NCI-H146 treated with DMSO at 0.1 percent for 48 hours (cell line): Measurements from ENCODE around the gene REC8.
A peak's percentile ranks its signal among the peaks of the same experiment; 100 is the strongest.

ENCODE experiments used
- DNase-seq: peaks from one replicate; lab custom pipeline; 2025; ENCODE audit not compliant: unreplicated experiment; lab: John Stamatoyannopoulos, UW

REC8 gene

GRCh38 chr14:24182110-24182882, 10.4 kb downstream of the REC8 start:
- DNase-seq = no peak

DNA sequence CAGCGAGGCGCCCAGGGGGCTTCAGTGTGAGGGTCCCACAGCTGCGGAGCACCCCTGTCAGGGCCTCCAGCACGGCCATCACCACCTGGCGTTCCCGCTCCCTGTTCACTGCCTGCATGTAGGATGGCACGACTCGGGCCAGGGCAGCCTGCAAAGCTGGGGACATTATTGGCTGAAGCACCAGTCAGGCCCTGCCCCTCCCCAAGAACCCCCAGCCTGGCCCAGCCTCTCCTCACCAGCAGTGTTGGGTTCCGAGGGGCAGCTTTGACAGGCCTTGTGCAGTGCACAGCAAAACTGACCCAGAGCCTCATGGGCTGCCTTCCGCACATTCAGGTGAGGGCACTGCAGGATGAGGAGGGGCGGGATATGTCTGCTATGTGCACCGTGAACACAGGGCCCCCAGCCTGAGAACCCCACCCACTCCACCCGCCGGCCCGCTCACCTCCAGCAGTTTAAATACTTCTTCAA, 11.2 kb downstream of the REC8 start:
- no peak for DNase-seq

DNA sequence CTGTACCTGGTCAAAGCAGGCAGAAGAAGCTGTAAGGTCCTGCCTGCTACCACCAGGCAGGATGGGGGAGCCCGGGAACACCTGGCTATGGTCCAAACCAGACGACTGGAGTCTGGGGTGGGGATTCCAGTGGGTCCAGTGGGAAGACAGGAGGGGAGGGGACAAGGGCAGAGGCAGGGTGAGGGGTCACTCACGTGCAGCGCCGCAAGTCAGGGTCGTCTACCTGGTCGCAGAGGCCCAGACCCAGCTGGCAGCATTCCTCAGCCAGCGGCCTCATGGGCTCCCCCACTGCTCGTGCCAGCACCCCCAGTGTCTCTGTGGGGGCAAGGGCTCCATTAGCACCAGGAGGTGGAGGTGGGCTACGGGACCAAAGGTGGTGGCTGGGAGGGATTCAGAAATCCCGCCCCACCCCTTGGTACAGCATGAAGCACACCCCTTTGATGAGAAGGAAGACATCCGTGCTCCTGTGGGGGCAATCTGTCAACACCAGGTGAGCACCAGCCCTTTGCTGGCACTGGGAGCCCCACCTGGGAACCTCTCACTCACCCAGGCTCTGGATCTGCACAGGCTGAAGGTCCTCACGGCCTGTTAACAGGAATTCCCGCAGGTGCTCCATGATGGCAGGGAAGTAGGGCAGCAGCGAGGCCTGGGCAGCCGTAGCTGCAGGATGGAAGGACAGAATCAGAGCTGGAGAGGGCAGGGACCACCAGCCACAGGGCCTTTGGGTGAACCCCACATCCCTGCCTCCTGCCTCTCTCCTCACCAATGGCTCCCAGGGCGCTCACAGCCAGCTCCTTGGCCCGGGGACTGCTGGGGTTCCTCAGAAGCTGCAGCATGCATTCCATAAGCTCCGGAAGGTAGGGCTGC, 12.5 kb downstream of the REC8 start:
- DNase-seq = no peak

DNA sequence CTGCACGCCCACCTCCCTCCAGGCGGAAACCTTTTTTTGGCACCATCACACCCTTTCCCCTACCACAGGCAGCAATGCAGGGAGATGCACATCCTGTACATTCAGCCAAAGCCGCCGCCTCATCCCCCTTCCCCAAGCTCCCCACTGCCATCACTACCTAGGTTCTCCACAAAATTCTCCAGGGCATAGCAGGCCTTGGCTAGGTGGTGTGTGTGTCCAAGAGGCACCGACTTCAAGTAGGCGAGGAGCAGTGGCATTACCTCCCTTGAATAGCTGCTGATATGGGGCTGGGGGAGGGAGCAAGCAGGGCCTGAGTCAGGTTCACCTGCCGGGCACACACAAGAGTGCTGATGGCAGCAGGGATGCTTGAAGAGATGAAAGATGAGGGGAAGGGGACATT, 13.1 kb downstream of the REC8 start:
- DNase-seq = no peak

DNA sequence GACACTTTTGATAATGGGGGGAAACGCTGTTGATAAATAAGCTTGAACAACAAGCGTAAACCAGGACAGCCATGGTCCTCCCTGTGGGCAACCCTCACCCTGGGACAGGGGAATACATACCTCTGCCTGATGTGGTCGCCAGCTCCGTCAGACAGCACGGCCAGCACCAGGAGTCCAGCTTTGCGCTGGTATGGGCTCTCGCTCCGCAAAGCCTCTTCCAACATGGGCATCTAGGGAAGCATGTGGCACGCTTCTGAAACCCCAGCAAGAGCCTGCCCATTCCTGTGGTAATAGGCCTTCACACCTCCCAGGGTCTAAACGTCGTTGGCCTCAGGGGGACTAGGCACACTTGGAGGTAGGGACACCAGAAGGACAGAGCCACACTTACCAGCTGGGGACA, 13.9 kb downstream of the REC8 start:
- DNase-seq = no peak

DNA sequence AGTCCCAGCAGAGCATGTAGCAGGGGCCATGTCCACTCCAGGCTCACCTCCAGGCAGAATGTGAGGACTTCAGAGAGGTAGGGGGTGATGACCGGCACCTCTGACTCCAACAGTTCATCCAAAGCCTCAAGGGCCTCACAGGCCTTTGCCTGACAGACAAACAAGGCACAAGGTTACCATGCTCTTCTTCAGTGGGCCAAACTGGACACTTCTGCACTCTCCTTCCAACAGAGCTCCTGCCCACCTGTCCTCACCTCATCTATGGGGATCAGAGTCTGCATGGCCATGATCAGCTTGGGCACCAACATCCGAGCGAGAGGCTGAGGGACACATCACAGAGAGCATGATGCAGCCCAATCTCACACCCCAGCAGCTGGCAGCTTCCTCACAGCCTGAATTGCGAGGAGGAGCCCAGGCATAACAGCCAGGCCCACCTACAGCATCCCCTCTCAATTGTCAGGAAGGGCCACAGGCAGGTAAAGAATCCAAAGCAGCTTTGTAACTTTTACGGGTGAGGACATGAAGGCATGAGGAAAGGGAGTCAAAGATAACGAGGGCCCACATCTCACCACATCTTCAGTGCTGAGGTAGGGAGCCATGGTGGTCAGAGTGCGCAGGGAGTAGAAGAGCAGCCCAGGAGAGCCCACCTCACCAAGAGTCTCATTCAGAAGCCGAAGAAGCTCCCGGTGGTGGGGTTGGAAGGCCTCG, 15.1 kb downstream of the REC8 start:
- no peak for DNase-seq

- DNase-seq = no peak
These were observed 15.6 kb downstream of the REC8 start for GRCh38 chr14:24187539-24187915.

- peak; percentile 92 for DNase-seq
These were observed 16.6 kb downstream of the REC8 start, which contains the start of gene IPO4 for GRCh38 chr14:24188251-24189058. IPO4 (minus strand) TSS chr14:24188816; CDS start chr14:24188787, 29 bp downstream.

DNA sequence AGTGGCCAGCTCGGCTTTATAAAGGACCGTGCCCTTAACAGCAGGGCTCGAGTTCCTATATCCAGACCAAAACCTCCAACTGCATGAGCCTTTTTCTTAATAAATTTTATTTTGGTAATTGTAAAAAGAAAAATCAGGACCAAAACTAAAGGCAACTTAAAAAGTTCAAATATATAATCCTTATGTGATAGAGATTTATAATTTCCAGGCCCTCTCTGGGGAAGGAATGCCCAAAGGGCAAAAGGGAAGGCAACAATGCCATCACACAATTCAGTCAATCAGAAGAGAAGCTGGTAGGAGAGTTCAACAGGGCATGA, 17.1 kb downstream of the REC8 start:
- DNase-seq = no peak

DNA sequence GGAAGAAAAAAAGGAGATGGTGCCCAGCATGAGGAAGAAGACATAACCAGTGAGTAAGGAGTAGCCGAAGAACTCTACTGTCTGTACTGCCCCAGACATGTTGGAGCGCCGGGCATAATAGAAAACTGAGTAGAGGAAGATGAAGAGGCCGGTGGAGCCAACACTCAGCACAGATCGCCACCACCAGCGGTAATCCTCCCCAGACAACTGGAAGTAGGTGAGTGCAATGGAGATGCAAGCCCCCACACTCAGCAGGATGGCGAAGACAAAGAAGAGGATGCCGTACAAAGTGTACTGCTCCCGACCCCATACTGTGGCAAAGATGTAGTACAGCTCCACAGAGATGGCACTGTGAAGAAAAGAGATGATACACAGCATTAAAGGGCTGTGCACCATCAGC, 17.6 kb downstream of the REC8 start:
- DNase-seq = no peak

GRCh38 chr14:24190416-24190815, 18.5 kb downstream of the REC8 start:
- DNase-seq = no peak

DNA sequence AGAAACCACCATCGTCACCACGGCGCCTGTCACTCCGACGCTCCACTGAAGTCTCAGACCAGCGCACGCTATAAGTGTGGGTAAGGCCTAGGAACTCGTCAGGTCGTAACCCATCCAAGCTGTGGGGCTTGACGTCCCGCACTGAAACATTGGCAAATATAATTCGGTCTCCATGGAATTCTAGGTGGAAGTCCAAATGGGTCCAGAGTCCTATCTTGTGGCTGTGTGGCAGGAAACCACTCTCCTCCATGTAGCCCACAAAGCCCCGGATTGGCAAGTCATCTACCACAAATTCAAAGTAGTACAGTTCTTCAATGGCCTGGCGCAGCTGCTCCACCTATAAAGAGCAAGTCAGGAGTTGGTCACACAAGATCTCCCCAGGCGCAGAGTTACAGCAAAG, 21.1 kb downstream of the REC8 start:
- no peak for DNase-seq

DNA sequence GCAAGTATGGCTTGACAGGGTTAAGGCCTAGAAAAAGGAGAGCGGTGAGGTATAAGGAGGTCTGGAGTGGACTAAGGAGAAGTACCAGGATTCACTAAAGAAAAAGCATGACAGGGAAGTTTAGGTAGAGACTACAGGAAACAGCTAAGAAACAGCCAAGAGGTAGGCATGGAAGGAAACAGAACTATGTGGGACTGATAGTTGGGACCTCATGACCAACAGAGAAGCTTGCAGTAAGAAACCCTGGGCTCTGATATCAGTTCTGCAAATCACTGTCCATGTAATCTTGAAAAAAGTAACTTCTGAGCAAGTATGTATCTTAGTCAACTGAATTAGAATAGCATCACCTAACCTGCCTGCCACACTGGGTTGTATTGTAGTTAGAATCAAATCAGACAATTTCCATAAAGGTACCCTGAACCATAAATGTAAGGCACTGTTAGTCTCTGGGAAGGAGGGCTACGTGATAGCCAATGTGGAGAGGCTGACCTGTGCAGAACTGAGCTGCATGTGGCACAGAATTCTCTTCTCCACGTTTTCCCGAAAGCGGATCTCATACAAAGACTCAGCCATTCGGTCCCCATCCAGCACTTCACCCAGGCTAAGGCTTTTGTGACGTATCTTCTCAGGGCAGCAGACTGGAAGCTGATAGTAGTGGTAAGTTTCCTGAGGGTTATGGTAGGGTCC, 22.4 kb downstream of the REC8 start:
- no peak for DNase-seq

DNA sequence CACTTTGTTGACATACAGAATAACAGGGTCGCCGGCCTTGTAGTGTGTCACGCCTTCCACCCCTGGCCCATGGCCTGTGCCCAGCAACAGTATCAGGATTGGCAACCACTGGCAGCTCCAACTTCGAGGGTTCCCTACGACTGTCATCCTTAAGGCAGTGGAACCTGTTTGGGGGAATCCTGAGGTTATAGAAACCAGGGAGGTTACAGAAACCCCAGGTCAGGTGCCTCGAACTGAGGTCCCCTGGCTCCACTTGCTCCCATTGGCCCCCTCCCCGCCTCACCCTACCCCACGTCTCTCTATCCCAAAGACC, 22.9 kb downstream of the REC8 start:
- DNase-seq = no peak

DNA sequence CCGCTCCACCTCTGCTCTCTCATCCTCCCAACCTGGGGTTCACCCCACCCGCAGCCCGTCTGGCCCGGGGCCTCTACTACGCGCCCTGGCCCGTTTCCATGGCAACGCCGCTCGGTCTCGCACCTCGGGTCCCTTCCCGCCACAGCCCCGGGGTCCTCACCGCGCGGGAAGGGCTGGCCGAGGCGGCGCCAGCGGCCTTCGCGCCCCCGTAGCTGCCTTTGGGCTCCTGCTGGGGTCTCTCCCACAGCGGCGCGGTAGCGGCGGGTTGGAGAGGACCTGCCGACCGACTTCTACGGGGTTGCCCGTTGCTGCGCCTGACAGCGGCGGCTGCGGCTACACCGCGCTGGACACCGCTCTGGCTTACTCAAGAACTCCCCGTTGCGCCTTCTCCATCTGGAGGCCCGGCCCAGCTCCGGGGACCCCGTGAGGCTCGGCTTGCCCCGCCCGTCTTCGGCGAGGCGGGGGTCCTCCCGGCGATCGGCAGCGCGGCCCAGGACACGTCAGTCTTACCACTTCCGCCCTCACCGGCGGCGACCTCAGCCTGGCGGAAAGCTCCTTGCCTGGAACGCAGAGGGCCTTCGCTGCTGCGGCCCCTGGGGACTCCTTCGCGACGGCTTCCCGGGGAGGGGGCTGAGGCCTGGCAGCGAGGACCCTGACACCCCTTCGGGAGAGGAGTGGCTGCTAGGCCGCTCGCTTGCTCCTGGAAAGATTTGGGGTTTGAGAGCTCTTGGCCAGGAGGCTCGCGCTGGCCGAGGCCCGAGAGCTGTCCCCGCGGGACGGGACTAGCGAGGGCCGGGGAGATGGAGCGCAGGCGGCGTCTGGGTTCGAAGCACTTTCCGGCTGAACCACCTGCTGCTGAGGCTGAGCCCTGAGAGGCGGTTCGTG, 23.5 kb downstream of the REC8 start, which contains the start of gene TM9SF1:
TSS of gene TM9SF1 (minus strand) at position 256 of the 885 bp plus-strand sequence. CDS start 422 bp downstream, outside the sequence.
- DNase-seq = peak; percentile 61

- no peak for DNase-seq
These were observed 24.5 kb downstream of the REC8 start for GRCh38 chr14:24196071-24197055.

GRCh38 chr14:24197056-24197450, 25.2 kb downstream of the REC8 start:
- DNase-seq = no peak
